ENCODE measurements around the gene PDS5B. TPM values are rescaled to one million over a fixed set of nuclear protein-coding genes. Genes with fewer than 3 reads are reported as not detected.

Gene PDS5B
- total and polyA plus RNA-seq, 9 donors = 30.4 to 52.7 (median 41.4) TPM

DNA sequence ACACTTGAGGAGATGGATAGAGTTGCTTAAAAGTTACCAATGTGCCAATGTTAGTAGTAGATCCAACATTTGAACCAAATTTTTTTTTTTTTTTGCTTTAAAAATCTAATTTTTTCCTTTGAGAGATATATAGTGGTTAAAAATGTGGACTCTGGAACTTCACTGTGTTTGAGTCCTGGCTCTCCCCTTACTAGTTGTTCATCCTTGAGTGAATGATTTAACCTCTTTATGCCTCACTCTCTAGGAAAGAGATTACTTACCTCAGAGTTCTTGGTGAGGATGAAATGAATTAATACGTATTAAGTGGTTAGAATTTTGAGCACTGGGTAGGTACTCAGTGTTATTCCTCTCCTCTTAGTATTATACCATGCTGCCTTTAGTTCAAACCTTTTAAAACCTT lies 24.3 kb downstream of the PDS5B start:
- DNase-seq = no peak
- H3K36me3 ChIP-seq (ENCODE audit: control insufficient read depth, insufficient read depth, low read length) = no peaks in the 10 kb centered on the region
- WGBS (ENCODE audit: insufficient coverage) = no CpG with 5 or more reads among the region's 1 CpG
- peaks cover 15% of the 10 kb centered on the region for H3K9me3 ChIP-seq (replicated peaks; ENCODE audit: control insufficient read depth, low read depth, low read length)
- no peaks in the 10 kb centered on the region for H3K4me1 ChIP-seq (ENCODE audit: control insufficient read depth, insufficient read depth, low read length)
- H3K27me3 ChIP-seq (ENCODE audit: control insufficient read depth, insufficient read depth, low read length) = no peaks in the 10 kb centered on the region
- no peak overlapping the region for H3K4me3 ChIP-seq (ENCODE audit: low read length)
- no peak overlapping the region for H3K27ac ChIP-seq (ENCODE audit: low read length)

DNA sequence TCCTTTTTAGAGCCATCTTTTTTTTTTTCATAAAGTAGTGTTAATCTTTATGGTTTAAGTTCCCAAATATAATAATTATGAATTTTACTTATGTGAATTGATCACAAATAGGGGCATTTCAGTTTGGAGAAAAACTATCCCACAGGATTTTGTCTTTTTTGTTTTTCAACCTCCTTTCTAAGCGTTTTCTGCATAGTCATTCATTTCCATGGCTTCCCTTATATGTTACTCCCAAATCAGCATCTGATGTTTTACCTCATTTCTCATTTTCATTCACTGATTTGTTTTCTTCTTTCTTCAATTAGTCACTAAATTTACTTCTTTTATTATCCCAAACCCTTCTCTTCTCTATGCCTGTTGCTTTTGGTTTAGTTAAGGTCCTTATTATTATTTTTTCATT lies 24.7 kb downstream of the PDS5B start:
- H3K4me1 ChIP-seq (ENCODE audit: control insufficient read depth, insufficient read depth, low read length) = no peaks in the 10 kb centered on the region
- H3K9me3 ChIP-seq (replicated peaks; ENCODE audit: control insufficient read depth, low read depth, low read length) = peaks cover 15% of the 10 kb centered on the region
- no peak overlapping the region for H3K27ac ChIP-seq (ENCODE audit: low read length)
- H3K36me3 ChIP-seq (ENCODE audit: control insufficient read depth, insufficient read depth, low read length) = no peaks in the 10 kb centered on the region
- no peak overlapping the region for H3K4me3 ChIP-seq (ENCODE audit: low read length)
- H3K27me3 ChIP-seq (ENCODE audit: control insufficient read depth, insufficient read depth, low read length) = no peaks in the 10 kb centered on the region
- DNase-seq = no peak
- no CpG with 5 or more reads among the region's 1 CpG for WGBS (ENCODE audit: insufficient coverage)

DNA sequence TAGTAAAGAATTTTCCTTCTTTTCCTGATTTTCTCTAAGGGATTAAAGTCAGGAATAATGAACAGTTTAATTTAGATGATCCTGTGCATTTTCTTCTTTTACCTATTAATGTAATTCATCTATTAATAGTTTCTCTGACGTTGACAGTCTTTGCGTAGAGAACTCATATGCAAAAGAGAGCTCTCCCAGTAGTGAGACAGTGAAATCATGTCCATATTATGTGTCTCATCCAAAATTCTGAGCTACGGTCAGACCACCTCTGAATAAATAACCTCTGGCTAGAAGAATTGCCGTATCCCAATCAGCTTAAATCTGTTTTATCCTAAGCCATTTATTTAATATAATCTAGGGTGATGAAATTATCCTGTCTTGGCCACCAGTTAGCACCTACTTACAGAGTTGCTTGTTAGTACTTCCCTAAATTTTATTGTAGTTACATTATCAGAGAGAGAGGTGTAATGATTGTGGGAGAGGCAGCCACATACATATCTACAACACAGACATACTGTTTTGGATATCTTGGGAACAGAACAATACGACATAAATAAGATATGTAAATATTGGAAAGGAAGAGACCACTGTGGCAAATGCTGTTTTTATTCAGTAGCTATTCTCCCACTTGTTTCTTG lies 30.7 kb downstream of the PDS5B start:
- DNase-seq = no peak
- Histone ChIP-seq H3K36me3 (ENCODE audit: control insufficient read depth, insufficient read depth, low read length) (no peaks in the 10 kb centered on the region), H3K4me3 (ENCODE audit: low read length) (no peak overlapping the region), H3K27me3 (ENCODE audit: control insufficient read depth, insufficient read depth, low read length) (no peaks in the 10 kb centered on the region), H3K9me3 (replicated peaks; ENCODE audit: control insufficient read depth, low read depth, low read length) (peaks cover 24% of the 10 kb centered on the region), H3K4me1 (ENCODE audit: control insufficient read depth, insufficient read depth, low read length) (no peaks in the 10 kb centered on the region), H3K27ac (ENCODE audit: low read length) (no peak overlapping the region)
- WGBS (ENCODE audit: insufficient coverage) = 100% methylated on average over 1 of the region's 5 CpGs

DNA sequence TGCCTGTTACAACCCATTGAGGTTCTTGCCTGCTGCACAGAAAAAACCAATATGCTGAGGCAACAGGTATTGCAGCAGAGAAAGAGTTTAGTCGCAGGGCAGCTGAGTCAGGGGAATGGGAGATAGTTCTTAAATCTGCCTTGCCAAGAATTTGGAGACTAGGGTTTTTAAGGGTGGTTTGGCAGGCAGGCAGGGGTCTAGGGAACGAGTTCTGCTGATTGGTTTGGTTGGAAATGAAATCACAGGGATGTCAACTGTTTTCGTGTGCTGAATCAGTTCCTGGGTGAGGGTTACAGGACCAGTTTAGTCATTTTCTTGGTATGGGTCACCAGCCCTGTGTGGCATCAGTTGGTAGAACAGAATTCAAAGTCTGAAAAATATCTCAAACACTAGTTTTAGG lies 36.6 kb downstream of the PDS5B start:
- Histone ChIP-seq H3K27me3 (ENCODE audit: control insufficient read depth, insufficient read depth, low read length) (no peaks in the 10 kb centered on the region), H3K4me1 (ENCODE audit: control insufficient read depth, insufficient read depth, low read length) (no peaks in the 10 kb centered on the region), H3K9me3 (replicated peaks; ENCODE audit: control insufficient read depth, low read depth, low read length) (peaks cover 19% of the 10 kb centered on the region), H3K27ac (ENCODE audit: low read length) (no peak overlapping the region), H3K36me3 (ENCODE audit: control insufficient read depth, insufficient read depth, low read length) (no peaks in the 10 kb centered on the region), H3K4me3 (ENCODE audit: low read length) (no peak overlapping the region)
- DNase-seq = no peak
- WGBS (ENCODE audit: insufficient coverage) = 100% methylated on average over 2 of the region's 3 CpGs

DNA sequence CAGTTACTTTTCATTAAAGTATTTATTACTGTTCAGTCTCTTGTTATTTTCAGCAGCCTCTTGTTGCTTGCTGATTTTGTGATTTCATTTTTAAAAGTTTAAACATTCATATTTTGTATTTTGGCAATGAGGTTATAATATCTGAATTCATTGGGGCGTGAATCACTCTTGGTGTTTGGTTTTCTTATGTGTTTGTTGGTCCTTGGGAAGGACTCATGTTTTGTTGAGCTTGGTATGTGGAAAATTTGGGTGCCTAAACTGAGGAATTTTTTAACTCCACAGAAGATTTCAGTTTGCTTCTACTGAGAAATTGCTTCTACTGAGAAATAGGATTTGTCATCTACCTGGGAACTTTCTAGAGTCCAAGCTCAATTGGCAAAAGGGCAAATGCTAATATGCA lies 38.2 kb downstream of the PDS5B start:
- Histone ChIP-seq H3K27ac (ENCODE audit: low read length) (no peak overlapping the region), H3K4me3 (ENCODE audit: low read length) (no peak overlapping the region), H3K27me3 (ENCODE audit: control insufficient read depth, insufficient read depth, low read length) (no peaks in the 10 kb centered on the region), H3K4me1 (ENCODE audit: control insufficient read depth, insufficient read depth, low read length) (no peaks in the 10 kb centered on the region), H3K9me3 (replicated peaks; ENCODE audit: control insufficient read depth, low read depth, low read length) (peaks cover 18% of the 10 kb centered on the region), H3K36me3 (ENCODE audit: control insufficient read depth, insufficient read depth, low read length) (no peaks in the 10 kb centered on the region)
- DNase-seq = no peak
- no CpG with 5 or more reads among the region's 1 CpG for WGBS (ENCODE audit: insufficient coverage)

DNA sequence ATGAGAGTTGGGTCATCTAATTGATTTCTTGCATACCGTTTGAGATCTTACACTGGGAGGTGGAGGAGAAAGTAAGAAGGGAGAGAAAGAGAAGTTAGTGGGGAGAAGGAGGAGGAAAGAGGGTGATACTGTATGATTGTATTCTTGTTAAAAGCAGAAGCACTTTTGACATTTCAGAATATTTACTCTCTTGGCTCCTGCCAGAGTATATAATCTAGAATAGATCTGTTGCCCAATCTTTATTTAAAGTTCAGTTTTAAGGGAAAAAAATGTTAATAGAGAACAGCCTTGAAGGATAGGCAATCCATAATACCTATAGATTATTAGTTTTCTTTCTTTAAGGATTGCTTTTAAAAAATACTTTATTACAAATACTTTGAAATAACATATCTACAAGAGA lies 41.5 kb downstream of the PDS5B start:
- no peaks in the 10 kb centered on the region for H3K27me3 ChIP-seq (ENCODE audit: control insufficient read depth, insufficient read depth, low read length)
- 0% methylated on average over 1 of the region's 1 CpG for WGBS (ENCODE audit: insufficient coverage)
- peaks cover 5% of the 10 kb centered on the region for H3K9me3 ChIP-seq (replicated peaks; ENCODE audit: control insufficient read depth, low read depth, low read length)
- no peak overlapping the region for H3K27ac ChIP-seq (ENCODE audit: low read length)
- no peaks in the 10 kb centered on the region for H3K36me3 ChIP-seq (ENCODE audit: control insufficient read depth, insufficient read depth, low read length)
- no peak overlapping the region for H3K4me3 ChIP-seq (ENCODE audit: low read length)
- H3K4me1 ChIP-seq (ENCODE audit: control insufficient read depth, insufficient read depth, low read length) = no peaks in the 10 kb centered on the region
- DNase-seq = no peak

DNA sequence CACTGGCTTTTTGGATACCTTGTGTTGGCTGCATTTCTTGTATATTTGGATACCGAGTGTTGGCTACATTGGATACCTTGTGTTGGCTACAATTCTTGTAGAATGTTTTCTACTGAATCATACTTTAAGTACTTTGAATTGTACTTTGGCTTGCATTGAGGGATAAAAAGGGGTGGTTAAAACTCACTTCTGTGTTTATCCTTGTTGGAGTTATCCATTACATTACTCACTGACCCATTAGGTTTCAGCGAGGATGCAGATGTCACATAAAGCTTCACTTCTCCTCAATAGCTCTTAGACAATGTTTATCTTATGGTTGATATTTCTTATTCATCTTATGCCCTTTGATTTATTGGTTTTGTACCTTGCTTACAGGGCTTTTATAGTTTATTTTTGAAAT lies 43.1 kb downstream of the PDS5B start:
- Histone ChIP-seq H3K36me3 (ENCODE audit: control insufficient read depth, insufficient read depth, low read length) (no peaks in the 10 kb centered on the region), H3K4me3 (ENCODE audit: low read length) (no peak overlapping the region), H3K27ac (ENCODE audit: low read length) (no peak overlapping the region), H3K27me3 (ENCODE audit: control insufficient read depth, insufficient read depth, low read length) (no peaks in the 10 kb centered on the region), H3K9me3 (replicated peaks; ENCODE audit: control insufficient read depth, low read depth, low read length) (no peaks in the 10 kb centered on the region), H3K4me1 (ENCODE audit: control insufficient read depth, insufficient read depth, low read length) (no peaks in the 10 kb centered on the region)
- DNase-seq = no peak
- WGBS (ENCODE audit: insufficient coverage) = no CpG with 5 or more reads among the region's 2 CpGs

DNA sequence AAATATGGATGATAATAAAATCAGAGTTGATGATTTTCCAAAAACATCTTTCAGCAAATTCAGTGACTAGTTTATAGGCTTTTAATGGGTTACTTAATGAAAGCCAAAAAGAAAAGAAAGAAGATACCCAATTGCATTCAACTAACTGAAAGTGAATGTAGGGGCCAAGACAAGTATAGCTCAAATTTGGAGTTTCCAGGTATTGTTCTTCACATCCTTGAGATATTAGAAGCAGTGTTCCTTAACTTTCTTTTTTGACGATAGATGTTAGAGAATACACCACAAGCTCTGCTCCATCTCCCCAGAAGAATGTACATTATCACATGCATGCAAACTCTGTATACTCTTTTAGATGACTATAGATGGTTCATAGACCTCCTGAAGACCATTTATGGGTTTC lies 43.6 kb downstream of the PDS5B start:
- H3K27me3 ChIP-seq (ENCODE audit: control insufficient read depth, insufficient read depth, low read length) = no peaks in the 10 kb centered on the region
- H3K27ac ChIP-seq (ENCODE audit: low read length) = no peak overlapping the region
- H3K9me3 ChIP-seq (replicated peaks; ENCODE audit: control insufficient read depth, low read depth, low read length) = no peaks in the 10 kb centered on the region
- H3K36me3 ChIP-seq (ENCODE audit: control insufficient read depth, insufficient read depth, low read length) = no peaks in the 10 kb centered on the region
- DNase-seq = no peak
- no peak overlapping the region for H3K4me3 ChIP-seq (ENCODE audit: low read length)
- no peaks in the 10 kb centered on the region for H3K4me1 ChIP-seq (ENCODE audit: control insufficient read depth, insufficient read depth, low read length)
- no CpG with 5 or more reads among the region's 1 CpG for WGBS (ENCODE audit: insufficient coverage)

DNA sequence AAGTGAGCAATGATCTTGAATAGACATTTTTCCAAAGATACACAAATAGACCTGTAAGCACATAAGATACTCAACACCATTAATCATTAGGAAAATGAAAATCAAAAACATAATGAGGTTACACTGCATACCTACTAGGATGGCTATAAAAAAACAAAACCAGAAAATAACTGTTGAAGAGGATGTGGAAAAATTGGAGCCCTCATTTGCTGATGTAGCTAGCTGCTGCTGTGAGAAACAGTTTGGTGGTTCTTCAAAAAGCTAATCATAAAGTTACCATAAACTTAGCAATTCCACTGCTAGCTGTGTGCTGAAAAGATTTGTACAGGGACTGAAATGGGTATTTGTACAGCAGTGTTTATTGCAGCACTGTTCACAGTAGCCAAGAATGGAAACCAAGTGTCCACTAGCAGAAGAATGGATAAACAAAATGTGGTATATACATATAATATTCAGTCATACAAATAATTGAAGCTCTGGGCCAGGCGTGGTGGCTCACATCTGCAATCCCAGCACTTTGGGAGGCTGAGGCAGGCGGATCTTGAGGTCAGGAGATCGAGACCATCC lies 46.2 kb downstream of the PDS5B start:
- Histone ChIP-seq H3K36me3 (ENCODE audit: control insufficient read depth, insufficient read depth, low read length) (no peaks in the 10 kb centered on the region), H3K4me1 (ENCODE audit: control insufficient read depth, insufficient read depth, low read length) (no peaks in the 10 kb centered on the region), H3K9me3 (replicated peaks; ENCODE audit: control insufficient read depth, low read depth, low read length) (no peaks in the 10 kb centered on the region), H3K27me3 (ENCODE audit: control insufficient read depth, insufficient read depth, low read length) (no peaks in the 10 kb centered on the region), H3K4me3 (ENCODE audit: low read length) (no peak overlapping the region), H3K27ac (ENCODE audit: low read length) (no peak overlapping the region)
- DNase-seq = no peak
- WGBS (ENCODE audit: insufficient coverage) = 96% methylated on average over 3 of the region's 3 CpGs

DNA sequence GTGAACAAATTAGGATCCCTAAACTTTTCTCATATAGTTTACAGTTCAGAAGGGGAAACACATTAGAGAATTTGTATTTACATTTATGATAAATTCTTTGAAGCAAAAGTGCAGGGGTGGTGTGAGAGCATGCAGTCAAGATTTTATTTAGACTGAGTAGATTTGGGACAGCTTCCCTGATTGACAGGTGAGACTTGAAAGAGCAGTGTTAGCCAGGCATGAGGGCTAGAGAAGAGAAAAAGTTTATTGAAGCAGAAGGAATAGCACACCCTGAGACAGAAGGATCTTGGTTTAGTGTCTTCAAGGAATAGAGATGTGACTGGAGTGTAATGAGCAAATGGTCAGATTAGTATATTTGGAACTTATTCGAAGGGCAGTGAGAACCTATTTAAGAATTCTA lies 50.5 kb downstream of the PDS5B start:
- no peak for DNase-seq
- WGBS (ENCODE audit: insufficient coverage) = no CpG with 5 or more reads among the region's 1 CpG
- Histone ChIP-seq H3K4me3 (ENCODE audit: low read length) (no peak overlapping the region), H3K9me3 (replicated peaks; ENCODE audit: control insufficient read depth, low read depth, low read length) (no peaks in the 10 kb centered on the region), H3K4me1 (ENCODE audit: control insufficient read depth, insufficient read depth, low read length) (no peaks in the 10 kb centered on the region), H3K27me3 (ENCODE audit: control insufficient read depth, insufficient read depth, low read length) (no peaks in the 10 kb centered on the region), H3K36me3 (ENCODE audit: control insufficient read depth, insufficient read depth, low read length) (no peaks in the 10 kb centered on the region), H3K27ac (ENCODE audit: low read length) (no peak overlapping the region)

DNA sequence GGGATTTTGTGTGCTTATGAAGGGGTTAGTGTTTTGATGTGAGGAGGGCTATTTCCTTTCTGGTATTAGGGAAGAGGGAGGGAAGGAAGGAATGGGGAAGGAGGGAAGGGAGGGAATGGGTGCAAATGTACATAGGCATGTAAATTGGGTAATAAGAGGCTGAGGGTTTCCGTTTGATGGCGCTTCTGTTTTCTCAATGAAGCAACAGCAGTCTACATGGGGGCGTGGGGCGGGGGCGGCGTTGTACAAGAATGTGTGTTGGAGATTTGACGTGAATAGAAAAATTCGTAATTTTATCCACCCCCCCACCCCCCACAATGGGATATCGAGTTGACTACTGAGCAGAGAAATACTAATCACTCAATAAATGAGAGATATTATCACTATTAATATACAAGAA lies 52.5 kb downstream of the PDS5B start:
- no peak overlapping the region for H3K4me3 ChIP-seq (ENCODE audit: low read length)
- WGBS (ENCODE audit: insufficient coverage) = 80% methylated on average over 1 of the region's 9 CpGs
- H3K9me3 ChIP-seq (replicated peaks; ENCODE audit: control insufficient read depth, low read depth, low read length) = no peaks in the 10 kb centered on the region
- no peak for DNase-seq
- H3K4me1 ChIP-seq (ENCODE audit: control insufficient read depth, insufficient read depth, low read length) = no peaks in the 10 kb centered on the region
- no peaks in the 10 kb centered on the region for H3K36me3 ChIP-seq (ENCODE audit: control insufficient read depth, insufficient read depth, low read length)
- H3K27ac ChIP-seq (ENCODE audit: low read length) = no peak overlapping the region
- no peaks in the 10 kb centered on the region for H3K27me3 ChIP-seq (ENCODE audit: control insufficient read depth, insufficient read depth, low read length)
